GM12878 (cell line): ENCODE measurements around the gene TRAF3. TPM values are rescaled to one million over a fixed set of nuclear protein-coding genes. Genes with fewer than 3 reads are reported as not detected.

Experiments used
- ATAC-seq: fragments of 200-7000 bp; cut with Tn5 transposase; 3 replicates; pipeline ENCODE4 v1.9.1; 2020; ENCODE audit warnings: mild to moderate bottlenecking, moderate library complexity
- BruUV-seq: library from RNA; stranded (reverse); fragments of 400-500 nt; replicated peaks from 2 replicates; lab custom pipeline; 2021; lab: Mats Ljungman, UMichigan
- CTCF ChIA-PET: fragments of 300-600 bp; sonication (Branson Sonifier 250); formaldehyde crosslinking; extraction: SDS; loops from one replicate; lab custom pipeline; 2021; ENCODE audit warnings: inconsistent platforms; lab: Yijun Ruan, JAX
- POLR2A ChIA-PET: fragments of 350-600 bp; formaldehyde crosslinking; extraction: SDS; loops from one replicate; lab custom pipeline; 2021; ENCODE audit warnings: inconsistent platforms; lab: Charles Lee
- RAD21 ChIA-PET: fragments of 300-600 bp; sonication (Branson Sonifier 250); formaldehyde crosslinking; loops from one replicate; lab custom pipeline; 2023; ENCODE audit warnings: antibody characterized with exemption; ENCODE audit not compliant: unreplicated experiment; lab: Charles Lee
- SMC1A ChIA-PET: fragments of 300-600 bp; sonication (Branson Sonifier 250); formaldehyde crosslinking; loops from one replicate; lab custom pipeline; 2023; ENCODE audit not compliant: unreplicated experiment, uncharacterized antibody; lab: Charles Lee
- DNase-seq: peaks from one replicate; pipeline ENCODE4 v3.0.0-alpha.2; 2011; ENCODE audit warnings: low read depth, low spot score
- FAIRE-seq: peaks from 3 replicates; lab custom pipeline; 2011; peaks lifted over from hg19 to GRCh38; lab: Jason Lieb, UNC
- H2AFZ ChIP-seq: 2 replicates; pipeline ENCODE4 v1.6.0; 2011; ENCODE audit warnings: low read depth, low read length, control low read depth; ENCODE audit not compliant: control insufficient read depth
- H3K27ac ChIP-seq: 2 replicates; pipeline ENCODE4 v1.5.1; 2011; ENCODE audit warnings: control low read depth; ENCODE audit not compliant: control insufficient read depth, insufficient read depth
- H3K27me3 ChIP-seq, 2 experiments: replicated peaks in 1 of 2; 2 replicates each; pipeline versions ENCODE4 v1.6.0 to v1.6.1; 2011; ENCODE audit warnings: low read length in 1 of 2; ENCODE audit not compliant: control insufficient read depth in 2 of 2, insufficient read depth in 2 of 2
- H3K36me3 ChIP-seq, 2 experiments: 2 replicates each; pipeline ENCODE4 v1.5.1; 2011; ENCODE audit warnings: low read length in 1 of 2; ENCODE audit not compliant: control insufficient read depth in 2 of 2, insufficient read depth in 2 of 2
- H3K4me1 ChIP-seq: 2 replicates; pipeline ENCODE4 v1.6.1; 2011; ENCODE audit warnings: mild to moderate bottlenecking, low read length, moderate library complexity, mixed read lengths; ENCODE audit not compliant: control insufficient read depth, insufficient read depth
- H3K4me2 ChIP-seq: 2 replicates; pipeline ENCODE4 v1.6.0; 2011; ENCODE audit warnings: control low read depth; ENCODE audit not compliant: control insufficient read depth, insufficient read depth
- H3K4me3 ChIP-seq: fragments of 200-600 bp; sonication (generic); 2 replicates; pipeline ENCODE4 v1.5.1; 2016
- H3K79me2 ChIP-seq: 2 replicates; pipeline ENCODE4 v1.6.0; 2011; ENCODE audit warnings: low read length; ENCODE audit not compliant: control insufficient read depth, insufficient read depth
- H3K9ac ChIP-seq: 2 replicates; pipeline ENCODE4 v1.8.0; 2011; ENCODE audit warnings: low read length, control low read depth, mixed read lengths; ENCODE audit not compliant: control insufficient read depth, insufficient read depth
- H3K9me3 ChIP-seq: replicated peaks from 3 replicates; pipeline ENCODE4 v1.5.1; 2011; ENCODE audit warnings: mild to moderate bottlenecking, low read length; ENCODE audit not compliant: control insufficient read depth, insufficient read depth
- H4K20me1 ChIP-seq: 2 replicates; pipeline ENCODE4 v1.6.0; 2011; ENCODE audit not compliant: control insufficient read depth, insufficient read depth
- CBFB ChIP-seq: IDR thresholded peaks from 2 replicates; pipeline ENCODE4 v1.6.1; 2016; ENCODE audit warnings: antibody characterized with exemption, low read depth
- MTA2 ChIP-seq: fragments of 450-650 bp; IDR thresholded peaks from 2 replicates; pipeline ENCODE4 v1.6.1; 2016; ENCODE audit warnings: low read depth, mild to moderate bottlenecking, moderate library complexity
- MXI1 ChIP-seq: fragments of 150-350 bp; IDR thresholded peaks from 2 replicates; pipeline ENCODE4 v1.6.1; 2011; ENCODE audit warnings: low read depth, mild to moderate bottlenecking, inconsistent platforms, low read length, improper control_type of control experiment
- MYC ChIP-seq: IDR thresholded peaks from 2 replicates; pipeline ENCODE4 v1.6.1; 2011; ENCODE audit warnings: mild to moderate bottlenecking, low read length, moderate library complexity, inconsistent platforms; ENCODE audit not compliant: insufficient read depth, insufficient replicate concordance, insufficient read length, severe bottlenecking
- NR2C1 ChIP-seq: fragments of 450-650 bp; IDR thresholded peaks from 2 replicates; pipeline ENCODE4 v1.6.1; 2017; ENCODE audit warnings: antibody characterized with exemption, mild to moderate bottlenecking, moderate library complexity
- RUNX3 ChIP-seq: IDR thresholded peaks from 2 replicates; pipeline ENCODE4 v1.6.1; 2012; ENCODE audit warnings: low read length, inconsistent platforms
- SRF ChIP-seq, 2 experiments: IDR thresholded peaks; 2 replicates each; pipeline ENCODE4 v1.6.1; 2011; ENCODE audit warnings: low read depth in 2 of 2, low read length in 2 of 2, mild to moderate bottlenecking in 1 of 2, moderate library complexity in 1 of 2
- WRNIP1 ChIP-seq: IDR thresholded peaks from 2 replicates; pipeline ENCODE4 v1.6.1; 2011; ENCODE audit warnings: low read depth, low read length, improper control_type of control experiment, borderline replicate concordance
- WGBS: methylation state at CpG from one replicate; pipeline ENCODE4 v1.1.6; 2016; ENCODE audit warnings: low lambda C conversion rate; ENCODE audit not compliant: insufficient replicate concordance, insufficient coverage; ENCODE audit errors: missing lambda C conversion rate; 5-methylcytosine and 5-hydroxymethylcytosine counted together
- in situ Hi-C: fragments of 300-500 bp; cut with MboI; formaldehyde crosslinking; loops from 9 replicates; pipeline ENCODE4 v1.14.3; 2018; ENCODE audit warnings: mixed read lengths
- intact Hi-C: fragments of 100-400 bp; cut with micrococcal nuclease; formaldehyde crosslinking; loops from one replicate; pipeline ENCODE4 v1.14.2; 2022; ENCODE audit not compliant: unreplicated experiment
- polyA plus RNA-seq, 11 experiments: library from polyadenylated mRNA; depleted of rRNA in 4 of 11; unstranded in 6 of 11; stranded (reverse) in 5 of 11; fragments of >200 nt; fragmentation: Nextera tagmentation in 4 of 11; fragmentation: Illumina TruSeq in 1 of 11; extraction: Ambion mirVana in 4 of 11; extraction: Trizol in 1 of 11; gene quantifications; 1 replicate in 1 of 11; 2 replicates in 10 of 11; pipeline versions ENCODE4 v1.2.1 to v1.2.3, GENCODE V29; 2011 to 2016; ENCODE audit warnings: inconsistent platforms in 2 of 11, missing spikeins in 2 of 11, low read depth in 1 of 11
- total RNA-seq, 4 experiments: library from RNA; depleted of rRNA in 3 of 4; stranded (reverse); fragments of >200 nt in 3 of 4; fragmentation: Illumina TruSeq in 1 of 4; extraction: Trizol in 1 of 4; gene quantifications; 2 replicates each; pipeline versions ENCODE4 v1.2.1 to v1.2.3, GENCODE V29; 2013 to 2021
- TF ChIP-seq, protein P1 (sequence below): fragments of 450-650 bp; IDR thresholded peaks from 2 replicates; pipeline ENCODE4 v1.6.1; 2016; ENCODE audit warnings: mild to moderate bottlenecking
- TF ChIP-seq, protein P2 (sequence below): fragments of 450-650 bp; IDR thresholded peaks from 2 replicates; pipeline ENCODE4 v1.6.1; 2017; ENCODE audit warnings: borderline replicate concordance
- TF ChIP-seq, protein P3 (sequence below): fragments of 450-650 bp; conservative IDR thresholded peaks from 2 replicates; pipeline ENCODE4 v1.6.1; 2017; ENCODE audit warnings: mild to moderate bottlenecking, moderate library complexity
- TF ChIP-seq, protein P4 (sequence below): fragments of 450-650 bp; IDR thresholded peaks from 2 replicates; pipeline ENCODE4 v1.6.1; 2017; ENCODE audit warnings: low read depth, mild to moderate bottlenecking, moderate library complexity

The TRAF3 gene
- total and polyA plus RNA-seq, 10 of the 15 experiments (the other 5 are each of a cell fraction or from before 2014, with no cell fraction given) = 3.0 to 70.1 (median 36.5) TPM

DNA sequence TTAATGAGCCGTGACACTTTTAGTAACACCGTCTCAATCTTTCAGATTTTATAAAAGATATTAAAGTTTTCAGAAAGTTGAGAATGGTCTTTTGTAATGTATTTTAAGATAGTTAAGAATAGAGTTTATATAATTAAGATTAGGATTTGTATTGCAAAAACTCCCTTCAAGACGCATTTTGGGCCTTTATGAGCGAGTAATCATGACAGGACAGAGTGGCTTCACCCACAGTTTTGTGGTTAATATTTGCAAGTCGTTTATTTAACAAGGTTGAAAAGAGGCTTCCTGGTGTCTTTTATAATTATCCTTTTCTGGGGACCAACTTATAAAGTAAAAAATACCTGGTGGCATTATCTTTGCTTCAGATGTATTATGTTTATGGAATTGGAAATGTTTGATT lies 44.0 kb downstream of the TRAF3 start:
- DNase-seq (no peak), ATAC-seq (no peak)
- no TSS peak for BruUV-seq
- Histone ChIP-seq H3K4me3 (peak overlapping the region; percentile 28; the same call in 1 of the 2 replicates), H4K20me1 (0 out of 2 replicates have a peak, but pooled peaks cover 2% of the 10 kb centered on the region), H3K4me1 (peaks cover 61% of the 10 kb centered on the region), H3K27ac (peak overlapping the region; percentile 85), H2AFZ (no peak overlapping the region), H3K4me2 (peak overlapping the region; percentile 49), H3K79me2 (peaks cover 97% of the 10 kb centered on the region), H3K36me3 (peaks cover 7 to 15% of the 10 kb centered on the region in 2 experiments; a peak in 3 of 4 replicates)
- ChIA-PET POLR2A (interaction anchor here (1.2 to 6.6 kb wide), 3 partner anchors 13 to 46 kb away, joined by 8 to 63 read pairs (median 23); no protein-coding TSS in a partner anchor), CTCF (interaction anchor here (0.6 to 7.2 kb wide), 3 partner anchors 39 to 97 kb away, joined by 3 to 83 read pairs (median 4); no protein-coding TSS in a partner anchor), RAD21 (interaction anchor here (0.6 to 5.3 kb wide), 10 partner anchors 10 to 126 kb away, joined by 3 to 86 read pairs (median 6); no protein-coding TSS in a partner anchor), SMC1A (interaction anchor here (0.7 to 7.6 kb wide), 14 partner anchors 8 to 227 kb away, joined by 3 to 99 read pairs (median 4); no protein-coding TSS in a partner anchor)
- 0% methylated on average over 5 of the region's 5 CpGs for WGBS
- in situ Hi-C loops = no loop called here
- no peak for TF ChIP-seq MYC
- no peak for TF ChIP-seq SRF (IDR thresholded peaks at IDR 0.05; ENCODE audit: low read depth in 2 of 2, low read length in 2 of 2)
- TF ChIP-seq, protein P1, sequence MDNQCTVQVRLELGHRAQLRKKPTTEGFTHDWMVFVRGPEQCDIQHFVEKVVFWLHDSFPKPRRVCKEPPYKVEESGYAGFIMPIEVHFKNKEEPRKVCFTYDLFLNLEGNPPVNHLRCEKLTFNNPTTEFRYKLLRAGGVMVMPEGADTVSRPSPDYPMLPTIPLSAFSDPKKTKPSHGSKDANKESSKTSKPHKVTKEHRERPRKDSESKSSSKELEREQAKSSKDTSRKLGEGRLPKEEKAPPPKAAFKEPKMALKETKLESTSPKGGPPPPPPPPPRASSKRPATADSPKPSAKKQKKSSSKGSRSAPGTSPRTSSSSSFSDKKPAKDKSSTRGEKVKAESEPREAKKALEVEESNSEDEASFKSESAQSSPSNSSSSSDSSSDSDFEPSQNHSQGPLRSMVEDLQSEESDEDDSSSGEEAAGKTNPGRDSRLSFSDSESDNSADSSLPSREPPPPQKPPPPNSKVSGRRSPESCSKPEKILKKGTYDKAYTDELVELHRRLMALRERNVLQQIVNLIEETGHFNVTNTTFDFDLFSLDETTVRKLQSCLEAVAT = peak; percentile 68
- no peak for TF ChIP-seq WRNIP1
- TF ChIP-seq CBFB = peak; percentile 47; the same call in 1 of the 2 replicates
- TF ChIP-seq MXI1 = no peak
- TF ChIP-seq RUNX3 = peak; percentile 89
- TF ChIP-seq, protein P2, sequence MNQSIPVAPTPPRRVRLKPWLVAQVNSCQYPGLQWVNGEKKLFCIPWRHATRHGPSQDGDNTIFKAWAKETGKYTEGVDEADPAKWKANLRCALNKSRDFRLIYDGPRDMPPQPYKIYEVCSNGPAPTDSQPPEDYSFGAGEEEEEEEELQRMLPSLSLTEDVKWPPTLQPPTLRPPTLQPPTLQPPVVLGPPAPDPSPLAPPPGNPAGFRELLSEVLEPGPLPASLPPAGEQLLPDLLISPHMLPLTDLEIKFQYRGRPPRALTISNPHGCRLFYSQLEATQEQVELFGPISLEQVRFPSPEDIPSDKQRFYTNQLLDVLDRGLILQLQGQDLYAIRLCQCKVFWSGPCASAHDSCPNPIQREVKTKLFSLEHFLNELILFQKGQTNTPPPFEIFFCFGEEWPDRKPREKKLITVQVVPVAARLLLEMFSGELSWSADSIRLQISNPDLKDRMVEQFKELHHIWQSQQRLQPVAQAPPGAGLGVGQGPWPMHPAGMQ = no peak
- TF ChIP-seq, protein P3, sequence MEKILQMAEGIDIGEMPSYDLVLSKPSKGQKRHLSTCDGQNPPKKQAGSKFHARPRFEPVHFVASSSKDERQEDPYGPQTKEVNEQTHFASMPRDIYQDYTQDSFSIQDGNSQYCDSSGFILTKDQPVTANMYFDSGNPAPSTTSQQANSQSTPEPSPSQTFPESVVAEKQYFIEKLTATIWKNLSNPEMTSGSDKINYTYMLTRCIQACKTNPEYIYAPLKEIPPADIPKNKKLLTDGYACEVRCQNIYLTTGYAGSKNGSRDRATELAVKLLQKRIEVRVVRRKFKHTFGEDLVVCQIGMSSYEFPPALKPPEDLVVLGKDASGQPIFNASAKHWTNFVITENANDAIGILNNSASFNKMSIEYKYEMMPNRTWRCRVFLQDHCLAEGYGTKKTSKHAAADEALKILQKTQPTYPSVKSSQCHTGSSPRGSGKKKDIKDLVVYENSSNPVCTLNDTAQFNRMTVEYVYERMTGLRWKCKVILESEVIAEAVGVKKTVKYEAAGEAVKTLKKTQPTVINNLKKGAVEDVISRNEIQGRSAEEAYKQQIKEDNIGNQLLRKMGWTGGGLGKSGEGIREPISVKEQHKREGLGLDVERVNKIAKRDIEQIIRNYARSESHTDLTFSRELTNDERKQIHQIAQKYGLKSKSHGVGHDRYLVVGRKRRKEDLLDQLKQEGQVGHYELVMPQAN = no peak
- TF ChIP-seq NR2C1 = no peak
- TF ChIP-seq, protein P4, sequence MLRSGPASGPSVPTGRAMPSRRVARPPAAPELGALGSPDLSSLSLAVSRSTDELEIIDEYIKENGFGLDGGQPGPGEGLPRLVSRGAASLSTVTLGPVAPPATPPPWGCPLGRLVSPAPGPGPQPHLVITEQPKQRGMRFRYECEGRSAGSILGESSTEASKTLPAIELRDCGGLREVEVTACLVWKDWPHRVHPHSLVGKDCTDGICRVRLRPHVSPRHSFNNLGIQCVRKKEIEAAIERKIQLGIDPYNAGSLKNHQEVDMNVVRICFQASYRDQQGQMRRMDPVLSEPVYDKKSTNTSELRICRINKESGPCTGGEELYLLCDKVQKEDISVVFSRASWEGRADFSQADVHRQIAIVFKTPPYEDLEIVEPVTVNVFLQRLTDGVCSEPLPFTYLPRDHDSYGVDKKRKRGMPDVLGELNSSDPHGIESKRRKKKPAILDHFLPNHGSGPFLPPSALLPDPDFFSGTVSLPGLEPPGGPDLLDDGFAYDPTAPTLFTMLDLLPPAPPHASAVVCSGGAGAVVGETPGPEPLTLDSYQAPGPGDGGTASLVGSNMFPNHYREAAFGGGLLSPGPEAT = 0 out of 2 replicates have a peak, but pooled peaks have one; percentile 30
- peak; percentile 80 for TF ChIP-seq MTA2
- TF ChIP-seq, all 136 proteins: peak for 5
- intact Hi-C loops = no loop called here
- H3K9me3 ChIP-seq = no peaks in the 10 kb centered on the region
- no peaks in the 10 kb centered on the region for H3K27me3 ChIP-seq
- FAIRE-seq = no peak
- peak overlapping the region; percentile 49 for H3K9ac ChIP-seq
